K562 (cell line): Measurements from ENCODE around the gene ELK1. TPM values are rescaled to one million over a fixed set of nuclear protein-coding genes. Genes with fewer than 3 reads are reported as not detected.
A peak's percentile ranks its signal among the peaks of the same experiment; 100 is the strongest.

Experiments
- ADNP ChIP-seq: fragments of 200-800 bp; sonication (Bioruptor generic); IDR thresholded peaks from 2 replicates; pipeline ENCODE4 v1.6.1; 2016; ENCODE audit warnings: missing genetic modification characterization, missing compliant biosample characterization
- BRCA1 ChIP-seq, 2 experiments: fragments of 450-650 bp in 1 of 2; sonication (generic) in 1 of 2; formaldehyde crosslinking in 1 of 2; IDR thresholded peaks; 2 replicates each; pipeline versions ENCODE4 v1.5.0 to v1.6.1; 2017 to 2020; ENCODE audit warnings: mild to moderate bottlenecking in 1 of 2, missing genetic modification reagents in 1 of 2
- CEBPG ChIP-seq, 3 experiments: fragments of 200-800 bp in 1 of 3; sonication (Bioruptor generic) in 1 of 3; sonication (generic) in 1 of 3; formaldehyde crosslinking in 1 of 3; IDR thresholded peaks in 2 of 3; conservative IDR thresholded peaks in 1 of 3; 2 replicates each; pipeline versions ENCODE4 v1.6.1 to v1.8.0; 2016 to 2022; ENCODE audit warnings: missing compliant biosample characterization in 2 of 3, missing genetic modification characterization in 2 of 3, mild to moderate bottlenecking in 1 of 3, missing genetic modification reagents in 1 of 3
- CSDE1 ChIP-seq, 2 experiments: fragments of 450-650 bp; IDR thresholded peaks; 2 replicates each; pipeline ENCODE4 v1.6.1; 2016; ENCODE audit warnings: mild to moderate bottlenecking in 1 of 2
- EHMT2 ChIP-seq: fragments of 450-650 bp; IDR thresholded peaks from 2 replicates; pipeline ENCODE4 v1.6.1; 2018; ENCODE audit warnings: antibody characterized with exemption
- LCOR ChIP-seq: sonication (generic); formaldehyde crosslinking; IDR thresholded peaks from 2 replicates; pipeline ENCODE4 v1.8.0; 2022; ENCODE audit warnings: mild to moderate bottlenecking, missing genetic modification reagents
- ZBTB1 ChIP-seq: sonication (generic); formaldehyde crosslinking; IDR thresholded peaks from 2 replicates; pipeline ENCODE4 v1.8.1; 2023; ENCODE audit warnings: missing genetic modification reagents, low read depth, mild to moderate bottlenecking, borderline replicate concordance
- ZBTB9 ChIP-seq: fragments of 450-650 bp; formaldehyde crosslinking; IDR thresholded peaks from 2 replicates; pipeline ENCODE4 v1.4.0; 2020; ENCODE audit warnings: mild to moderate bottlenecking, moderate library complexity
- polyA plus RNA-seq, 8 experiments: library from polyadenylated mRNA; depleted of rRNA in 4 of 8; stranded (reverse) in 5 of 8; unstranded in 3 of 8; fragments of >200 nt; fragmentation: Nextera tagmentation in 2 of 8; fragmentation: Illumina TruSeq in 1 of 8; extraction: Ambion mirVana in 2 of 8; extraction: Trizol in 1 of 8; gene quantifications; 2 replicates each; pipeline versions ENCODE4 v1.2.1 to v1.2.3, GENCODE V29; 2011 to 2014; ENCODE audit warnings: inconsistent platforms in 1 of 8, missing spikeins in 1 of 8
- total RNA-seq, 7 experiments: library from RNA; depleted of rRNA in 6 of 7; stranded (reverse); fragments of >200 nt in 6 of 7; fragmentation: Illumina TruSeq in 2 of 7; extraction: Trizol in 2 of 7; gene quantifications; 2 replicates each; pipeline versions ENCODE4 v1.2.1 to v1.2.3, GENCODE V29; 2011 to 2021; ENCODE audit warnings: low replicate concordance in 1 of 7
- TF ChIP-seq, protein P1 (sequence below): sonication (generic); formaldehyde crosslinking; IDR thresholded peaks from 2 replicates; pipeline ENCODE4 v1.8.0; 2022; ENCODE audit warnings: mild to moderate bottlenecking, missing genetic modification reagents
- TF ChIP-seq, protein P2 (sequence below), 2 experiments: fragments of 450-650 bp; formaldehyde crosslinking in 1 of 2; IDR thresholded peaks; 2 replicates each; pipeline versions ENCODE4 v1.4.0 to v1.6.1; 2014 to 2020; ENCODE audit warnings: mild to moderate bottlenecking in 2 of 2, borderline replicate concordance in 1 of 2, low read depth in 1 of 2

ELK1 gene
- total and polyA plus RNA-seq, 9 of the 15 experiments (the other 6 are each of a cell fraction or from before 2014, with no cell fraction given): 4.4 to 74.9 (median 26.5) TPM

DNA sequence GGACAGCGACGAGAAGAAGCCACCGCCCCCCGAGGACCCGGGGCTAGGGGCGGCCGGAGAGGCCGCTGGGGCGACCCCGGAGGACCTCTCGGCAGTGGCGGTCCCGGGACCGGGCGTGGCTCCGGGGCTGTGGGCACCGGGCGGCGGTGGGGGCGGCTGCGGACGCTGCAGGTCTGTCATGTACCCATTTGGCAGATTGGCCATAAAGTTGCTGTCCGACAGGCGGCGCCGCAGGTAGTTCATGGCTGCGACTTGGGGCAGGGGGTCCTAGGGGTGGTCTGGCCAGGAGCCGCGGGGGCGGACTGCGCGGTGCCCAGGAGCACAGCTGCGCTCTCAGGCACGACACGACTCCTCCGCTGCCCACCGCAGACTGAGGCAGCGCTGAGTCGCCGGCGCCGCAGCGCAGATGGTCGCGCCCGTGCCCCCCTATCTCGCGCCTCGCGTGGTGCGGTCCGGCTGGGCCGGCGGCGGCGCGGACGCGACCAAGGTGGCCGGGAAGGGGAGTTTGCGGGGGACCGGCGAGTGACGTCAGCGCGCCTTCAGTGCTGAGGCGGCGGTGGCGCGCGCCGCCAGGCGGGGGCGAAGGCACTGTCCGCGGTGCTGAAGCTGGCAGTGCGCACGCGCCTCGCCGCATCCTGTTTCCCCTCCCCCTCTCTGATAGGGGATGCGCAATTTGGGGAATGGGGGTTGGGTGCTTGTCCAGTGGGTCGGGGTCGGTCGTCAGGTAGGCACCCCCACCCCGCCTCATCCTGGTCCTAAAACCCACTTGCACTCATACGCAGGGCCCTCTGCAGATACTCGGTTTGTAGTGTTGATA, 30.7 kb downstream of the ELK1 start, which contains the start of gene SYN1 (continued):
- TF ChIP-seq ZBTB1 (CRISPR knock-in tag) (peak; percentile 55; the same call in 1 of the 2 replicates), BRCA1 (IDR thresholded peaks at IDR 0.05) (no peak), BRCA1 (CRISPR knock-in tag; IDR thresholded peaks at IDR 0.05) (no peak), ADNP (peak; percentile 66; the same call in 1 of the 2 replicates), LCOR (peak; percentile 72), ZBTB9 (peak; percentile 57; the same call in 1 of the 2 replicates), CEBPG (CRISPR knock-in tag; IDR thresholded peaks at IDR 0.05) (peak; percentile 50; the same call in 1 of the 2 replicates), CEBPG (tag; conservative IDR thresholded peaks at IDR 0.05 in 1 of 2, IDR thresholded peaks at IDR 0.05 in 1 of 2) (no peak), CSDE1 (IDR thresholded peaks at IDR 0.05) (no peak), EHMT2 (peak; percentile 96)
- TF ChIP-seq, protein P1, sequence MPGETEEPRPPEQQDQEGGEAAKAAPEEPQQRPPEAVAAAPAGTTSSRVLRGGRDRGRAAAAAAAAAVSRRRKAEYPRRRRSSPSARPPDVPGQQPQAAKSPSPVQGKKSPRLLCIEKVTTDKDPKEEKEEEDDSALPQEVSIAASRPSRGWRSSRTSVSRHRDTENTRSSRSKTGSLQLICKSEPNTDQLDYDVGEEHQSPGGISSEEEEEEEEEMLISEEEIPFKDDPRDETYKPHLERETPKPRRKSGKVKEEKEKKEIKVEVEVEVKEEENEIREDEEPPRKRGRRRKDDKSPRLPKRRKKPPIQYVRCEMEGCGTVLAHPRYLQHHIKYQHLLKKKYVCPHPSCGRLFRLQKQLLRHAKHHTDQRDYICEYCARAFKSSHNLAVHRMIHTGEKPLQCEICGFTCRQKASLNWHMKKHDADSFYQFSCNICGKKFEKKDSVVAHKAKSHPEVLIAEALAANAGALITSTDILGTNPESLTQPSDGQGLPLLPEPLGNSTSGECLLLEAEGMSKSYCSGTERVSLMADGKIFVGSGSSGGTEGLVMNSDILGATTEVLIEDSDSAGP (CRISPR knock-in tag): no peak
- TF ChIP-seq, protein P2, sequence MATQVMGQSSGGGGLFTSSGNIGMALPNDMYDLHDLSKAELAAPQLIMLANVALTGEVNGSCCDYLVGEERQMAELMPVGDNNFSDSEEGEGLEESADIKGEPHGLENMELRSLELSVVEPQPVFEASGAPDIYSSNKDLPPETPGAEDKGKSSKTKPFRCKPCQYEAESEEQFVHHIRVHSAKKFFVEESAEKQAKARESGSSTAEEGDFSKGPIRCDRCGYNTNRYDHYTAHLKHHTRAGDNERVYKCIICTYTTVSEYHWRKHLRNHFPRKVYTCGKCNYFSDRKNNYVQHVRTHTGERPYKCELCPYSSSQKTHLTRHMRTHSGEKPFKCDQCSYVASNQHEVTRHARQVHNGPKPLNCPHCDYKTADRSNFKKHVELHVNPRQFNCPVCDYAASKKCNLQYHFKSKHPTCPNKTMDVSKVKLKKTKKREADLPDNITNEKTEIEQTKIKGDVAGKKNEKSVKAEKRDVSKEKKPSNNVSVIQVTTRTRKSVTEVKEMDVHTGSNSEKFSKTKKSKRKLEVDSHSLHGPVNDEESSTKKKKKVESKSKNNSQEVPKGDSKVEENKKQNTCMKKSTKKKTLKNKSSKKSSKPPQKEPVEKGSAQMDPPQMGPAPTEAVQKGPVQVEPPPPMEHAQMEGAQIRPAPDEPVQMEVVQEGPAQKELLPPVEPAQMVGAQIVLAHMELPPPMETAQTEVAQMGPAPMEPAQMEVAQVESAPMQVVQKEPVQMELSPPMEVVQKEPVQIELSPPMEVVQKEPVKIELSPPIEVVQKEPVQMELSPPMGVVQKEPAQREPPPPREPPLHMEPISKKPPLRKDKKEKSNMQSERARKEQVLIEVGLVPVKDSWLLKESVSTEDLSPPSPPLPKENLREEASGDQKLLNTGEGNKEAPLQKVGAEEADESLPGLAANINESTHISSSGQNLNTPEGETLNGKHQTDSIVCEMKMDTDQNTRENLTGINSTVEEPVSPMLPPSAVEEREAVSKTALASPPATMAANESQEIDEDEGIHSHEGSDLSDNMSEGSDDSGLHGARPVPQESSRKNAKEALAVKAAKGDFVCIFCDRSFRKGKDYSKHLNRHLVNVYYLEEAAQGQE (IDR thresholded peaks at IDR 0.05; ENCODE audit: borderline replicate concordance): peak; percentile 100
- TF ChIP-seq, protein P2 (CRISPR knock-in tag; IDR thresholded peaks at IDR 0.05; ENCODE audit: low read depth): peak; percentile 100
